DND-41 (cell line): ENCODE data around the gene CALML3.

Source experiments
- CTCF ChIP-seq: IDR thresholded peaks from 2 replicates; pipeline ENCODE4 v1.5.1; 2012; ENCODE audit warnings: borderline replicate concordance, low read length, moderate library complexity, mild to moderate bottlenecking; ENCODE audit not compliant: poor library complexity, severe bottlenecking; ENCODE audit errors: extremely low read depth
- EZH2 ChIP-seq: IDR thresholded peaks from 3 replicates; pipeline ENCODE4 v1.6.1; 2012; ENCODE audit warnings: borderline replicate concordance, low read depth, mild to moderate bottlenecking, moderate library complexity, low read length, inconsistent platforms; ENCODE audit not compliant: severe bottlenecking

GRCh38 chr10:5502571-5503476 is 21.9 kb upstream of the CALML3 start:
- TF ChIP-seq CTCF: no peak
- no peak for TF ChIP-seq EZH2
